Right renal pelvis (tissue), 4 donors: ENCODE measurements around the gene DROSHA. TPM values are rescaled to one million over a fixed set of nuclear protein-coding genes. Genes with fewer than 3 reads are reported as not detected.
A peak's percentile ranks its signal among the peaks of the same experiment; 100 is the strongest.
"Not testable (repeated sequence)": the region's sequence is repeated elsewhere in the genome, so short reads cannot be mapped to it uniquely, and the experiment has no call there.

Experiments
- DNase-seq, 4 donors: peaks; one replicate each; pipeline ENCODE4 v3.0.0-alpha.2; 2013; ENCODE audit warnings: low read depth in 4 of 4, low spot score in 3 of 4, missing footprints in 1 of 4
- polyA plus RNA-seq, 4 donors: library from polyadenylated mRNA; unstranded; fragments of 120-200 nt; gene quantifications; one replicate each; pipeline ENCODE4 v1.2.1, GENCODE V29; 2013; ENCODE audit not compliant: insufficient read length in 4 of 4

The DROSHA gene
- polyA plus RNA-seq, 4 donors: 83.9 to 97.9 (median 94.3) TPM

DNA sequence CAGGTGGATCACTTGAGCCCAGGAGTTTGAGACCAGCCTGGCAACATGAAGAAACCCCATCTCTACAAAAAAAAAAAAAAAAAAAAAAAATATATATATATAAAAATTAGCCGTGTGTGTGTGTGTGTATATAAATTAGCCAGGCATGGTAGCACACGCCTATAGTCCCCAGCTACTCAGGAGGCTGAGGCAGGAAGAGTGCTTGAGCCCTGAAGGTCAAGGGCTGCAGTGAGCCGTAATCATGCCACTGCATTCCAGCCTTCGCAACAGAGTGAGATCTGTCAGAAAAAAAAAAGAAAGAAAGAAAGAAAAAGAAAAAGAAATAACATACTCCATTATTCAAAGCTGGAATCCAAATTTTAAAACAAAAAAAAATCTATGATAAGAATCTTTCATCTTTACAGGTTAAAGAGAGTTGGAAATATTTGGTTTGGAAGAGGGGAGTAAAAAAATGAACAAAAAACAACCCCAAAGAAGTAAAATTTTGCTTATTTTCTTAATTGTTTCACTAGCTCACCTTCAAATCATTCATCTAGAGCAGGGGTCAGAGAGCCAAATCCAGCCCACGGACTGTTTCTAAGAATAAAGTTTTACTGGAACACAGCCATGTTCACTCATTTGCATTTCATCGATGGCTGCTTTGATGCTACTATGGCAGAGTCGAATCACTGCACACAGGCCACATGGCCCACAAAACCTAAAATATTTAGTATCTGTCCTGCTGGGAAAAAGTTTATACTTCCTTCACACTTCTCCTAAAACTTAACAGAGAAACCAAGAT is 109.9 kb downstream of the DROSHA start:
- DNase-seq: no peak

DNA sequence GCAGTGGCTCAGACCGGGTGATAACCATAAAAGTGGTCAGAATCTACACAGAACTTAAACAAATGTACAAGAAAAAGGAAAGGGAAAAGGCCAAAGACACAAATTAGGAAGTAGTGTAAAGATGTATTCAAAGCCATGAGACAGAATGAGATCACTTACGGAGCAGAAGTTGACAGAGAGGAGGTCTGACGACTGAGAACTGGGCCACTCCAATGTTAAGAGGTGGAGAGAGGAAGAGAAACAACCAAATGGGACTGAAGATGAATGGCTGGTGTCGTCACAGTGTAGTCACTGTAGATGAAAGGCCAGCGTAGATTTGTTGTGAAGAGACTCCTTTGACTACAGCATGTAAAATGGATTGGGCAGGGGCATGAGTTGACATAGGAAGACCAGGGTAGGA is 114.4 kb downstream of the DROSHA start:
- DNase-seq: no peak

DNA sequence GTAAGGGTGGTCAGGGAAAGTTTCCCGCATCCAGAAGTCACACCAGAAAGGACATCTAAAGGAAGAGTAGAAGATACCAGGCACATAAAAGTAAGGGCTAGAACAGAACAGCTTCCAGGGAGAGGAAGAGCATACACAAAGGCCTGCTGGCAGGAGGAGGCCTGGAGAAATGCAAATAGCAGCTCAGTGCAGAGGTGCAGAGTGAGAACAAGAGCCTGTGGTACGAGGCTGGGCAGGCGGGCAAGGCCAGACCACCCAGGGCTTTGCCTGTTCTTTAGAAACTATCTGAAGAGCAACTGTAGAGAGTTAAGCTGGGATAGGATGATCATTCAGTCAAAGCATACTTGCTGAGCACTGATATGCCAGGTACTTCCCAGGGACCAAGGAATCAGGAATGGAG is 115.3 kb downstream of the DROSHA start:
- no peak for DNase-seq

DNA sequence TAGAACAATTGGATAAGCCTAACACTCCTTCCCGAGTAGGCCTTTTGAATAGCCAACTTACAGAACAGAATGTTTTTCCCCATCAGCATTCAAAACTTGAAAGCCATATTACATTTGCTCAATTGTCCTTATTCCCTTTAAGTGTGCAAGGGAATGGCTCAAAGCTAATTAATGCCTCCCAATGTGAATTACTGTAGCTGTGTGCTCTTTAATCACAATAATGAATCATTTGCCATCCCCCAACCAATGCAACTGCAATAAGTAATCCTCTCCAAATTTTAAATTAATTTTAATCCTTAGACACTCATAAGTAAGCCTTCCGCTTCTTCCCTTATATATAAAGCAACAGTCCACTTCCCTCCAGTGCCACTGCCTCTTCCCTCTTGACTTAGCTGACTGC is 115.9 kb downstream of the DROSHA start:
- DNase-seq: no peak

DNA sequence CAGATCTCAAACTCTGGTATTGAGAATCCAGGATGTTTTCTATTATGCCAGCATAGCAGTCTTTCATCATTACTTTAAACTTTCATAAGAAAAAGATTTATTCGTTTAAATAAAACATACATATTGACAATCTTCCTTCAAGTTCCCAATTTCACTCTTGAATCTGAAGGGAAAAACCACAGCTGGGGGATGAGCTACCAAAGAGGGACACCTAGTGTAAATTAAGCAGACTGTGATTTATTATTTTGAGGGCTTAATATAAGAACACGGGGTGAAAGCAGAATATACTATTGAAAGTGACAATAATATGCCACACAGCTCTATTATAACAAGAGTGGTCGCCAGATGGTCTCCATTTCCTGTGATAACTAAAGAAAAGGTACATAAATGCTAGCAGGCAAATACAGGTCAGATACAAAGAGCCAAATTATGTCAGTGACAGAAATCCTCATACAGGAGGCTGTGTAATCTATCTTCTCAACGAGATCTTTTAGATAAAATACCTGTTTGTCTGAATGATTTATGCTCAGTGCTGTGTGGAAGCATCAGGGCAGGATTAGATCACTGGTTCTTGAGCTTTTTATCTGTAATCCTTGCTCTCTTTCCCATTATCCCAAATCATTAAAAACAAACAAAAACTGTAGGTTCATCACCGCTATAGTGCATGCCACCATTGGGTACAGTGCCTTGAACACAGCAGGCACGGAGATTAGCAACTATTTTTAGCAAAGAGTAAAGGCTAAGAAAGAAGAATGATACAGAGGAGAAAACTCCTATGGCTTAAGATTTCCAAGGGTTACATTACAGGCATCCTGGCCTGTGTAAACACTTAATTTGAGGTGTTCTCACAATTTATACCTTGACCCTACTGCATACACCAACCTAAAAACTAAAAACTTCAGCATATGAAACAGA is 116.6 kb downstream of the DROSHA start:
- DNase-seq: no peak

DNA sequence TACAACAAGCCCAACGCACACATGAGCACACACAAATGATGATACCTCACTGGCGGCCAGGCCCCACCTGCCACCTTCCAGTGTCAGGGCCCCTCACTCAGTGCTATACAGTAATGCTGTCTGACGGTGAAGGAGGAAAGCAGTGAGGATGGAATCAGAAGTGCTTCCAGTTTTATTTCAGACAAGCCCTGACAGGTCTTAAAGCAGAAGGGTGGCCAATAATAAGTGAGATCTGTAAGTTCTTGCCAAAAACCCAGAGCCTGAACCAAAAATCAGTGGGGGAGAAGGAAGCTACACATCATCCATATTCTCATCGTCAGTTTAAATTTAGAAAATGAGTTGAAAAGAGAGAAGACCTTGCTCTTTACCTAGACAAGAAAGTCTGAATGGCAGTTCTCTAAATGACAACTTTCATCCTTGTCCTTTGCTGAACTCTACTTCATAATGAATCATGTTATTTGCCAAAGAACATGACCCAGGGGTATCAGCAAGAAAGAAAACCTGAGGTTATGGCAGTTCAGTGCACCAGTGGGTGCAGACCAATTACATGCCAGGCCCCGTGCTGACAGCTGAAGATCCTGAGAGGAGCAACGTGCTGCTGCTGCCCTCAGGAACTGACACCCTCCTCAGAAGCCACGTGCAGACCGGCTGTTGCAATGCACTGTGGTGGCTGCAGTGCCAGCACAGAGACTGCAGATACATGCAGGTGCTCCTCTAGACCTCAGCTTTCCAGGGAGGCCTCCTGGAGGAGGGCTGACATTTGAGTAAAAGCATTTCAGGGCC is 118.7 kb downstream of the DROSHA start:
- no peak for DNase-seq

DNA sequence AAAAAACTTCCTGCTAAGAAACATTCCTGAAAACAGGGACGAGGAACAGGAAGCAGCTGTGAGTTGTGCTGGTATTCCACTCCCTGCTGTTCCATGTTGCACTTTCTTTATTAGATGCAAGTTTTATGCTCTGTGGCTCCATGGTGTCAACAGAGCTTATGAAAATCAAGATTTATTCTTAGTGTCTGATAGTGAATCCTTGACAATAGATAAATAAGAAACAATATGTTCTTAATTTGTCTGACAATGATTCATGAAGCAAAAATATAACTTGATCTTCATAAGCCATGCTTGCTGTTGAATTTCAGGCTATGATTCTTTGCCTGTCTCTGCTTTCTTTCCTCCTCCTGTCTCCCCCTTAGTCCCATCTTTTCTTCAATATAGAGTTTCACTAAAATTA is 119.6 kb downstream of the DROSHA start:
- DNase-seq: peak in 1 of 4 donors; percentile 12

DNA sequence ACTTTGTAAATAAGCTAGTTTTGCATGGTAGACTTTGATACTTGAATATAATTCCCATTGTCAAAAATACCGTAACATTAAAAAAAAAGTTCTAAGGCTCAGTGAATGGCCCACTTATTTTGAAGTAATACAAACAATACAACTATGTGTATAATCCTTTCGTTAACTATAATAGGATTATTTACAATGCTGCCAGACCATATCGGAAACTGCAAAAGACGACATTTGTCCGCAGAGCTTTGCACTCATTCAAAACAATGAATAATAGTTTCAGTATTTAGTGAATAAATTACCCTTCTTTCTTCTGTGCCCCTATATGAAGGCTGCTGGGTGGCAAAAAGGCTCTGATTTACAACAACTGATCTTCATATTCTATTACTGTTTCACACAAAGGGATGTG is 121.8 kb downstream of the DROSHA start:
- DNase-seq: no peak

DNA sequence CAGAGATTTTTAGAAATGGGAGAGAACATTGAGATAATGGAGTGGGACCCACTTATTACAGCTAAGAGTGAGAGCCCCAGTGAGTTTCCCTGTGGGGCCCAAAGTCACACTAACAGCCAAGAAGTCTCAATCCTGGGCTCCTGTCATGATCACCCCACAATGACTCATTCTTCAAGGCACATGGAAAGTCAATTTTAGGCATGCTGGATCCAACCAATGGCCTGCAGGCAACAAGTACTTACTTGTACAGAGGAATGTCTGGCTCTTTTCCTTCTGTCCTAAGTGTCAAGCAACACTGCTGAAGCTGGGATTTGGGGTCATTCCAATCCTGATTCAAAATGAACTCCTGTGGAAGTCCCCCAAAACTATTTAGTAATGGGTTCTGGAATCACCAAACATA is 123.1 kb downstream of the DROSHA start:
- DNase-seq: no peak

DNA sequence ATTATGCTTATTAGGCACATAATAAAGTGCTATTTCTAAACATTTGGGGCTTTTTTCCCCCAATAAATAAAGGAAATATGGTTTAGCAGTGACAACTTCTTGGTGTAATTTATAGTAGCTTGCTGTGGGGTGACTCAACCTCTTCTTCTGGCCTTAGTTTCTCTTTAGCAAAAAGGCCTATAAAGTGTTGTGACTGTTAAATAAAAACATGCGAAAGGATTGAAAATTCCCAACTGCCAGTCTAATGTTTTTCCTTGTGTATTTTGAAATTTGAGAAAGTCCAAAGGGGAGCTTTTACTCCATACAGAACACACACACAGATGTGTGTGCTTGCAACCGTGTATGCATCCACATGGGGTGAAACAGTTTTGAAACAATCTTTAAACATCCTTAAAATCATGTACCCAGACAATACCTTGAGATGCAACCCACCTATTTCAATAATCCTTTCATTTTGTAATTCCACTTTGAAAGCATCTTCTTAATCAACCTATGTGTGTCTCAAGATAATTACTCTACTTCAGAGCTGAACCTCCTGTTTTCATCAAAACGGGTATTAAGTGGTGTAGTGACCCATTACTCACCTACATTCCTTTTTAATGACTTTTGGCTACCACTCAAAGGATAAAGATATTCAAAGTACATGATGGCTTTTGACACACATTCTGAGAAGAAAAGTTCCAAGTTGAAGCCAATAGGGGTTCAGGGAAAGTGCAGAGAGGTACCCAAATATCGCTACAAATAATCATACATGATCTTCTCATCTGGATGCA is 123.8 kb downstream of the DROSHA start:
- DNase-seq: no peak

DNA sequence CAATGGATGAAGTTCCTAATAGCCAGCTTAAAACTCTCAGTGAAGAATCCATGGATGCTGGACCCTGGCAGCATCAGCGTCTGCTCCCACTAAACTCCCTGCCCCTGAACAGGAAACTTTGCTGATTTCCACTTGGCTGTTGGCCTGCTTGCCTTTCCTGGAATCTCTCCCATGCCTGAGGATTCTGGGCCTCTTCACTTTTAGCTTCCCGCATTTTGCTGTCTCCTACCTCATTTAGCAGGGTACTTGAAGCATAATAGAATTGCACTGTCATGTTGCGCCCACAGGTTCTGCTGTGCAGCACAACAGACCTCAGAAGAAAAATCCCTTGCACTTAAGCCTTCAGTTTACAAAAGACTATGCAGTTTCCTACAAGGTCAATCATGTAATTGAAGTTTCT is 127.6 kb downstream of the DROSHA start:
- no peak for DNase-seq

DNA sequence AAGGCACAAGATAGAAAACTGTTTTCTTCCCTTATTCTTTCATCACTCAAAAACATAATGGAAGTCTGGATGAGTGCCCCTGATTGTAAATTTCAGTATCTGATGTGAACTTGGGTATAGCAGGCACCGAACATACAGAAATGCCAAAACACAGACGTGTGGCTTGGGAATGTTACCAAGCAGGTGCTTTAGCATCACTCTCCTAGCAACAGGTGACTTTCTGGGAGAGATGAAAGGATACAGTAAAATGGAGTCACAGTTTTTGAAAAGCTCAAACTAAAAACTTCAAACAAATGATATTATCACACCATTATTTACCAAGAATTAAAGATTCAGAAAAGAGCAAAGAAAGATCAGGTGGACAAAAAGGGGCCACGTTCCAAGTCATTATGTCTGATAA is 130.2 kb downstream of the DROSHA start:
- DNase-seq: no peak

DNA sequence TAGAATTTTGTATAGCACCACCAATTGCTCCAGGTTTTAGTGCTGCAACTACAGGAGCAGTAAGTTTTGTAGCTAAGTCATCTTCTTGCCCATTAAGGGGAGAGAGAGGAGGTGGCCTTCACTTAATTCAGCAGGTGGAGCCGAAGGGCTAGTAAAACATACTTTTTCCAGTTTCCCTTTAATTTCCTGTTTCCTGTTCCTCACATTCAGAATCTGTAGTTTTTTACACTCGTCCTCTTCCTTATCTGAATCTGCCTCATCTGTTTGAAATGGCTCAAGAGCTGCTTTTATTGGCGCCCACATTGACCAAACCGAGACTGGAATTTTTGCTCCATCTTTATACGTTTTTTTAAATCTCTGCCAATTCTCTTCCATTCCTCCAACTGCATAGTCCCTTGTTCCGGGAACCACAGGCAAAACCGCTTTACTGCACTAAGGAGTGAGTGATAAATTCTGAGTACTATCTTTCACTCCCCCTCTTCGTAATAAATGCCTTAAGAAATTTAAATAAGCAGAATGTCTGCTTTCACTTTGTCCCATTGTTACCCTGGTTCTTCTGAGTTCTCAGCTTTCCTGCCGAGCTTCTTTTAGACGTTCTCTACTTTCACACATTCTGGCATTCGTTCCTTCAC is 133.9 kb downstream of the DROSHA start:
- no peak for DNase-seq

DNA sequence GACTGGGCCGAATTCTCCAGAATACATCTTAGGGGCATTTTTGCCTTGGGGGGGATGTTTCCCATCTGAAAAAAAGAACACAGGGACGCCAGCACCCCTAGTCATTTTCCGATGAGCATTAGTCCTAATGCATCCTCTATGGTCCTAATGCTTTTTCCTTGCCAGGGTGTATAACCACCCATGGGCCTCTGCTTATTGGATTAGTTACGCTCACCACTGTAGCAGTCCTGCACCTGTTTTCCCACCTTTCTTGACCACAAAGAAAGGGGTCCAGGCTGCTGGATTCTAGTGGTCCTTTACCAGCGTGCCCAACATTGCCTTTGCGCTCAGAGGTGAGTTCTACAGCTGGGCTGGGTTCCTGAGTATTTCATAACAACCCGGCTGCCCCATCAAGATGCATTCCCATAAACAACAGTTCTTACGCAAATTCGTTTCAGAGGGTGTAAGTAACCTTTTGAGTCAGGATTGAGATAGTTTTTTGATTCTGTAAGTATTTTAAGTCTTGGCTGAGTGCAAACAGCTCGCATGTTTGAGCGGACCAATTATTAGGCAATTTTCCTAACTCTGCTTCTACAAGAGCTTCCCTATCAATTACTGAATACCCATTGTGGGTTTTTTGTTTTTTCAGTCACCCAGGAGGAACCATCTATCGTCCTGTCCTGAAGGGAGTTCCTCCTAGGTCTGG is 135.1 kb downstream of the DROSHA start:
- no peak for DNase-seq

DNA sequence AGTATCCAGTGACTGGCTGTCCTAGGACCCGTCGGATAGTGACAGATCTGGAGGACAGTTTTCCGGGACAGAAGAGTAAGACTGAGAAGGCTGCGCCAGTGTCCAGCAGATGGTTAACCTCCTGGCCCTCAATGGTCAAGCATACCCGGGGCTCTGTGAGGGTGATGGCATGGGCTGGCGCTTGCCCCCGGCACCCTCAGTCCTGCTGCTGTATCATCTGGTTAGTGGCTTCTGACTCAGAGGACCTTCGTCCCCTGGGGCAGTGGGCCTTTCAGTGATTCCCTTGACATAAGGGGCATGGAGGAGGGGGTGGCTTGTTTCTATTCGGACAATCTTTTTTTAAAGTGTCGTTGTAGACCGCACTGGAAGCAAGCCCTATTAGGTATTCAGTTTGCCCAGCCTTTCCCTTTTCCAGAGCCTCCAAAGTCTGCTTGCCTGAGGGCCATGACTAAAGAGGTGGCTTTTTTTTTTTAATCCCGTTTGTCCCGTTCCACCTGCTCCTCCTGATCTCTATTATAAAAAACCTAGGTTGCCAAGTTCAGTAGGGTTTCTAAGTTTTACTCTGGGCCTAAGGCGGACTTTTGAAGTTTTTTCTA is 136.3 kb downstream of the DROSHA start:
- DNase-seq: not testable (repeated sequence)

DNA sequence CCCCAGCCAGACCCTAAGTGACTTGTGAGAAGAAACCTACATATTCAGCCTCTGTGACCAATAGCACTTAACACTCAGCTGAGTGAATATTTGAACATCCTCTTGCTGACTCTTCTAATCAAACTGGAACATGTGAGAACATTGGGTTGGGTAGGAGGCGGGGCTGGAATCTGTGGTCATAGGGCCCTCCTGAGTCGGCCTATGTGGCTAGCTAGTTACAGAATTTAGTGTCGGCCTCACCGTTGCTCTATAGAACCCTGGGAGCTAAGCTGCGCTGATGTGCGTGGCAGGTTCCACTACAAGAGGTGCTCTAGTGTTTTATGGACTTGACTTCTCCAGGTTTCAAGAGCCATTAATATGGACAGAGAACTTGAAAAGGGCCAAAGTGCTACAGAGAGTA is 138.8 kb downstream of the DROSHA start:
- no peak for DNase-seq

DNA sequence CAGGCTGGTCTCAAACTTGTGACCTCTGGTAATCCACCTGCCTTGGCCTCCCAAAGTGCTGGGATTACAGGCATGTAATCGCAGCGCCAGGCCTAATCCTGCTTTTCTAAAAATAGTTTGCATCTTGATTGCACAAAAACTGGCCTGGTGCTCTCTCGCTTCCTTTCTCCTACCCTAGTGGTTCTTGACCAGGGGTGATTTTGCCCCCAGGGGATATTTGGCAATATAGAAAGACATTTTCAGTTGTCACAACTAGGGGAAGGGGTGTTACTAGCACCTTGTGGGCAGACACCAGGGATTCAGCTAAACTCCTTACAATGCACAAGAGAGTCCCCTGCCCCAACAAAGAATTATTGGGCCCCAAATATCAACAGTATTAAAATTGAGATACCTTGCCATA is 139.8 kb downstream of the DROSHA start:
- no peak for DNase-seq

DNA sequence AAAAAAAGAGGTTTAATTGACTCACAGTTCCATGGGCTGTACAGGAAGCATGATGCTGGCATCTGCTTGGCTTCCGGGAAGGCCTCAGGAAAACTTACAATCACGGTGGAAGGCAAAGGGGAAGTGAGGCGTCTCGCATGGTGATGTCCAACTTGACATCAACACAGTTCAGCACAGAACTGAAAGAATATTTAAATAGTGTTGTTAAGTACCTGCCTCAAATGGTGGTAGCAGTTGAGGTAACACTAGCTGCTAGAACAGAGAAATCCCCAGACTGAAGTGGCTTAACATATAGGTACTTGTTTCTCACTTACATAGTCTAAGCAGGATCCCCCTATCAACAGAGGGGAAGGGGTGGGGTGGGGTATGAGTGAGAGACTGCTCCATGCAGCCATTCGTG is 141.6 kb downstream of the DROSHA start:
- no peak for DNase-seq
